Measurements from ENCODE around the gene ZSWIM7. TPM values are rescaled to one million over a fixed set of nuclear protein-coding genes. Genes with fewer than 3 reads are reported as not detected.
"Not testable (repeated sequence)": the region's sequence is repeated elsewhere in the genome, so short reads cannot be mapped to it uniquely, and the experiment has no call there.

Gene ZSWIM7
- total RNA-seq, 2 donors from 2014 or later = 14.5 to 20.9 TPM

DNA sequence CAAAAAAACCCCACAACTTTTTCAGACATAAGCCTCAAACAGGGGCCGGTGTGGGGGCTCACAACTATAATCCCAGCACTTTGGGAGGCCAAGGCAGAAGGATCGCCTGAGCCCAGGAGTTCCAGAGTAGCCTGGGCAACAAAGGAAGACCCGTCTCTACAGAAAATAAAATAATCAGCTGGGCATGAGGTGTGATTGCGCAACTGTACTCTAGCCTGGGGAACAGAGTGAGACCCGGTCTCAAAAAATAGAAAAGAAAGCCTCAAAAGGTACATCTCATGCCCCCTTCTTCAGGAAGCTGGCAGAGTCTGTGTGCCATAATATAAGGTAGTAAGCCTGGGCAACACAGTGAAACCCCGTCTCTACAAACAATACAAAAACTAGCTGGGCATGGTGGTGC, 3.2 kb downstream of the ZSWIM7 start:
- H3K36me3 ChIP-seq = peaks cover 15% of the 10 kb centered on the region
- TF ChIP-seq, protein P1, sequence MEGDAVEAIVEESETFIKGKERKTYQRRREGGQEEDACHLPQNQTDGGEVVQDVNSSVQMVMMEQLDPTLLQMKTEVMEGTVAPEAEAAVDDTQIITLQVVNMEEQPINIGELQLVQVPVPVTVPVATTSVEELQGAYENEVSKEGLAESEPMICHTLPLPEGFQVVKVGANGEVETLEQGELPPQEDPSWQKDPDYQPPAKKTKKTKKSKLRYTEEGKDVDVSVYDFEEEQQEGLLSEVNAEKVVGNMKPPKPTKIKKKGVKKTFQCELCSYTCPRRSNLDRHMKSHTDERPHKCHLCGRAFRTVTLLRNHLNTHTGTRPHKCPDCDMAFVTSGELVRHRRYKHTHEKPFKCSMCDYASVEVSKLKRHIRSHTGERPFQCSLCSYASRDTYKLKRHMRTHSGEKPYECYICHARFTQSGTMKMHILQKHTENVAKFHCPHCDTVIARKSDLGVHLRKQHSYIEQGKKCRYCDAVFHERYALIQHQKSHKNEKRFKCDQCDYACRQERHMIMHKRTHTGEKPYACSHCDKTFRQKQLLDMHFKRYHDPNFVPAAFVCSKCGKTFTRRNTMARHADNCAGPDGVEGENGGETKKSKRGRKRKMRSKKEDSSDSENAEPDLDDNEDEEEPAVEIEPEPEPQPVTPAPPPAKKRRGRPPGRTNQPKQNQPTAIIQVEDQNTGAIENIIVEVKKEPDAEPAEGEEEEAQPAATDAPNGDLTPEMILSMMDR (IDR thresholded peaks at IDR 0.05) = no peak
- no peaks in the 10 kb centered on the region for H3K9me3 ChIP-seq

DNA sequence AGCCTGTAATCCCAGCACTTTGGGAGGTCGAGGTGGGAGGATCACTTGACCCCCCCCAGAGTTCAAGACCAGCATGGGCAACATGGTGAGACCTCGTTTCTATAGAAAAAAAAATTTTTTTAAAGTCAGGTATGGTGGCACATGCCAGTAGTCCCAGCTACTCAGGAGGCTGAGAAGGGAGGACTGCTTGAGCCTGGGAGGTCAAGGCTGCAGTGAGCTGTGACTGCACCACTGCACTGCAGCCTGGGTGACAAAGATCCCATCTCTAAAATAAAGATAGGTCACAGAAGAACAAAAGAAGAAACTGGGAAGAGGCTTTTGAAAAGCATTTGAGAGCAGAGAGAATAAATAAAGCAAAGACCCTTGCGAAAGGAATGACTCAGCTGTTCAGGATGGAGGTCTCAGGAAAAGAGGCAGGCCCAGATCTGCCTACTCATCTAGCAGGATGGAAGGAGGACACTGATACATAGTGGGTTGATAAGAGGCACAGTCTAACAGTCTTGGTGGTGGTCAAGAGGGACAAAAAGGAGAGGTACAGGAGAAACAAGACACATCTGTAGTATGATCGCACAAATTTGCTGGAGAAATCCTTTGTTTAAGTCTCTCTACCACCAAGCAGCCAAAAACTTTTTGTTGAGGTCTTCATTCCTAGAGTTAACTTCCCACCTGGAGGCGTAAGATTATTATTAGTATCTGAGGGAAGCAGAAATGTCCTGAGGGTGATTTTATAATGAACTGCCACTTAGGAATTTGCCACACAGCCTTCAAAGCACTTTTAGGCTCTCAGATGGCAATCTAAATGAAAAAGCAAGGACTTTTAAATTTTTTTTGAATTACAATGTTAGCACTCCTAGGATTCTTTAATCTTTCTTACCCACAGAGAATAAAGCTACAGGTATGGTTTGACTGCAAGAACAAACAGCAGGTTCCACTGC, 17.6 kb downstream of the ZSWIM7 start:
- no peak overlapping the region for H3K4me3 ChIP-seq
- H3K27me3 ChIP-seq = no peaks in the 10 kb centered on the region
- DNase-seq (ENCODE audit: low spot score) = no peak
- TF ChIP-seq, protein P1 (IDR thresholded peaks at IDR 0.05) = no peak
- no peak overlapping the region for H3K27ac ChIP-seq
- no peaks in the 10 kb centered on the region for H3K4me1 ChIP-seq
- H3K36me3 ChIP-seq = peaks cover 46% of the 10 kb centered on the region
- no peaks in the 10 kb centered on the region for H3K9me3 ChIP-seq

More for the DNA sequence above, 3.2 kb downstream of the ZSWIM7 start:
- Histone ChIP-seq H3K4me1 (peaks cover 0 to 10% of the 10 kb centered on the region in 2 donors), H3K27ac (no peak overlapping the region), H3K4me3 (no peak overlapping the region), H3K27me3 (no peaks in the 10 kb centered on the region)
- no peak for DNase-seq (ENCODE audit: low spot score)

DNA sequence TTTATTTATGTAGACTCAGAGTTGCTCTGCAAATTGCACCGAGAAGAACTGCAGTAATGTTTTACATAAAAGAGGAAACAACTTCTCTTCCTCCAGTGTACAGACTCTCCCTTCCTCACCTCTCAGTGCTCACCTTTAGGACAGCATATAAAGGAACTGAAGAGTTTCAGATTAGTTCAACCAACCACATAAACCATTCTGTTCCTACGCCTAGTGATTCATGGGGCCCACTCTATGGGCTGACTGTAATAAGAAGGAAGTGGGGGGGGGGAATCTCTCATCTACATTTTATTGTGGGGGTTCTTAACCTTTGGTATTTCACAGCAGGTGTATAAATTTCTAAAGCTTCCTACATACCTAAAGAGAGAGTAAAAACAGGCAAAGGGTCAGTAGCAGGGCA, 18.3 kb downstream of the ZSWIM7 start:
- Histone ChIP-seq H3K27me3 (no peaks in the 10 kb centered on the region), H3K27ac (no peak overlapping the region), H3K4me1 (no peaks in the 10 kb centered on the region), H3K4me3 (no peak overlapping the region), H3K36me3 (peaks cover 45% of the 10 kb centered on the region), H3K9me3 (no peaks in the 10 kb centered on the region)
- no peak for DNase-seq (ENCODE audit: low spot score)
- TF ChIP-seq, protein P1 (IDR thresholded peaks at IDR 0.05) = no peak

DNA sequence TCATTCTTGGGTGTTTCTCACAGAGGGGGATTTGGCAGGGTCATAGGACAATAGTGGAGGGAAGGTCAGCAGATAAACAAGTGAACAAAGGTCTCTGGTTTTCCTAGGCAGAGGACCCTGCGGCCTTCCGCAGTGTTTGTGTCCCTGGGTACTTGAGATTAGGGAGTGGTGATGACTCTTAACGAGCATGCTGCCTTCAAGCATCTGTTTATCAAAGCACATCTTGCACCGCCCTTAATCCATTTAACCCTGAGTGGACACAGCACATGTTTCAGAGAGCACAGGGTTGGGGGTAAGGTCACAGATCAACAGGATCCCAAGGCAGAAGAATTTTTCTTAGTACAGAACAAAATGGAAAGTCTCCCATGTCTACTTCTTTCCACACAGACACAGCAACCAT, 20.5 kb downstream of the ZSWIM7 start:
- H3K36me3 ChIP-seq = peaks cover 46% of the 10 kb centered on the region
- not testable (repeated sequence) for DNase-seq (ENCODE audit: low spot score); H3K4me1 ChIP-seq; H3K27me3 ChIP-seq; H3K4me3 ChIP-seq; H3K27ac ChIP-seq; H3K9me3 ChIP-seq

GRCh38 chr17:15978606-15979005, 20.9 kb downstream of the ZSWIM7 start:
- peaks cover 46% of the 10 kb centered on the region for H3K36me3 ChIP-seq

GRCh38 chr17:15977894-15978293, 21.6 kb downstream of the ZSWIM7 start:
- no peaks in the 10 kb centered on the region for H3K27me3 ChIP-seq
- peaks cover 44% of the 10 kb centered on the region for H3K36me3 ChIP-seq
- TF ChIP-seq, protein P1 (IDR thresholded peaks at IDR 0.05) = no peak

More at GRCh38 chr17:15978606-15979005, 20.9 kb downstream of the ZSWIM7 start:
- no peak overlapping the region for H3K4me3 ChIP-seq
- TF ChIP-seq, protein P1 (IDR thresholded peaks at IDR 0.05) = no peak
- H3K9me3 ChIP-seq = no peaks in the 10 kb centered on the region
- H3K27ac ChIP-seq = no peak overlapping the region
- H3K27me3 ChIP-seq = no peaks in the 10 kb centered on the region
- H3K4me1 ChIP-seq = no peaks in the 10 kb centered on the region
- no peak for DNase-seq (ENCODE audit: low spot score)

More at GRCh38 chr17:15977894-15978293, 21.6 kb downstream of the ZSWIM7 start:
- Histone ChIP-seq H3K9me3 (no peaks in the 10 kb centered on the region), H3K27ac (no peak overlapping the region), H3K4me3 (no peak overlapping the region), H3K4me1 (no peaks in the 10 kb centered on the region)
- DNase-seq (ENCODE audit: low spot score) = no peak

Data from right atrium auricular region (tissue), 2 donors.